DND-41 (cell line): Measurements from ENCODE around the gene SMURF2.
"Not testable (repeated sequence)": the region's sequence is repeated elsewhere in the genome, so short reads cannot be mapped to it uniquely, and the experiment has no call there.

ENCODE experiments used
- ATAC-seq: fragments of 200-7000 bp; cut with Tn5 transposase; 3 replicates; pipeline ENCODE4 v1.9.1; 2021; ENCODE audit warnings: low read depth; ENCODE audit not compliant: insufficient read depth
- DNase-seq: peaks from one replicate; pipeline ENCODE4 v3.0.0-alpha.2; 2020
- H2AFZ ChIP-seq: 2 replicates; pipeline ENCODE4 v1.6.0; 2012; ENCODE audit warnings: low read depth, low read length
- H3K27ac ChIP-seq: 2 replicates; pipeline ENCODE4 v1.5.1; 2012; ENCODE audit warnings: low read length, inconsistent platforms
- H3K27me3 ChIP-seq: fragments of 200-600 bp; sonication (generic); 2 replicates; pipeline ENCODE4 v1.6.0; 2012; ENCODE audit warnings: low read length, mild to moderate bottlenecking, inconsistent platforms; ENCODE audit not compliant: insufficient read depth, poor library complexity
- H3K36me3 ChIP-seq: 2 replicates; pipeline ENCODE4 v1.5.1; 2012; ENCODE audit warnings: low read length, inconsistent platforms; ENCODE audit not compliant: insufficient read depth
- H3K4me1 ChIP-seq: 2 replicates; pipeline ENCODE4 v1.5.1; 2012; ENCODE audit warnings: mild to moderate bottlenecking, low read length; ENCODE audit not compliant: insufficient read depth
- H3K4me2 ChIP-seq: 2 replicates; pipeline ENCODE4 v1.6.0; 2012; ENCODE audit warnings: mild to moderate bottlenecking, moderate library complexity, low read length, inconsistent platforms; ENCODE audit not compliant: insufficient read depth
- H3K4me3 ChIP-seq, 2 experiments: fragments of 200-600 bp in 1 of 2; shearing (Covaris generic) in 1 of 2; 2 replicates each; pipeline ENCODE4 v1.5.1; 2012 to 2016; ENCODE audit warnings: inconsistent platforms in 2 of 2, low read length in 2 of 2, mild to moderate bottlenecking in 2 of 2, low read depth in 1 of 2, moderate library complexity in 1 of 2
- H3K79me2 ChIP-seq: 2 replicates; pipeline ENCODE4 v1.6.0; 2012; ENCODE audit warnings: low read length, inconsistent platforms; ENCODE audit not compliant: insufficient read depth
- H3K9ac ChIP-seq: 2 replicates; pipeline ENCODE4 v1.6.0; 2012; ENCODE audit warnings: low read depth, mild to moderate bottlenecking, inconsistent platforms, low read length, moderate library complexity
- H3K9me3 ChIP-seq: 2 replicates; pipeline ENCODE4 v1.5.1; 2012; ENCODE audit warnings: low read length, moderate library complexity, mild to moderate bottlenecking, inconsistent platforms; ENCODE audit not compliant: insufficient read depth, severe bottlenecking
- H4K20me1 ChIP-seq: 2 replicates; pipeline ENCODE4 v1.6.0; 2012; ENCODE audit warnings: low read length; ENCODE audit not compliant: insufficient read depth
- EZH2 ChIP-seq: IDR thresholded peaks from 3 replicates; pipeline ENCODE4 v1.6.1; 2012; ENCODE audit warnings: borderline replicate concordance, low read depth, mild to moderate bottlenecking, moderate library complexity, low read length, inconsistent platforms; ENCODE audit not compliant: severe bottlenecking
- TF ChIP-seq, protein P1 (sequence below): IDR thresholded peaks from 2 replicates; pipeline ENCODE4 v1.5.1; 2012; ENCODE audit warnings: borderline replicate concordance, low read length, moderate library complexity, mild to moderate bottlenecking; ENCODE audit not compliant: poor library complexity, severe bottlenecking; ENCODE audit errors: extremely low read depth

The SMURF2 gene

GRCh38 chr17:64607862-64608565 is 54.1 kb downstream of the SMURF2 start:
- no peak overlapping the region for H2AFZ ChIP-seq
- ATAC-seq: no peak
- 0 out of 2 replicates have a peak, but pooled peaks cover 3% of the 10 kb centered on the region for H3K4me1 ChIP-seq
- no peak for DNase-seq
- H3K4me3 ChIP-seq: no peak overlapping the region
- peaks cover 81% of the 10 kb centered on the region for H3K79me2 ChIP-seq
- H3K9ac ChIP-seq: no peak overlapping the region
- no peaks in the 10 kb centered on the region for H3K36me3 ChIP-seq
- H3K27ac ChIP-seq: no peak overlapping the region
- peaks cover 11% of the 10 kb centered on the region; the same call in 1 of the 2 replicates for H4K20me1 ChIP-seq
- H3K9me3 ChIP-seq: no peaks in the 10 kb centered on the region
- TF ChIP-seq, protein P1, sequence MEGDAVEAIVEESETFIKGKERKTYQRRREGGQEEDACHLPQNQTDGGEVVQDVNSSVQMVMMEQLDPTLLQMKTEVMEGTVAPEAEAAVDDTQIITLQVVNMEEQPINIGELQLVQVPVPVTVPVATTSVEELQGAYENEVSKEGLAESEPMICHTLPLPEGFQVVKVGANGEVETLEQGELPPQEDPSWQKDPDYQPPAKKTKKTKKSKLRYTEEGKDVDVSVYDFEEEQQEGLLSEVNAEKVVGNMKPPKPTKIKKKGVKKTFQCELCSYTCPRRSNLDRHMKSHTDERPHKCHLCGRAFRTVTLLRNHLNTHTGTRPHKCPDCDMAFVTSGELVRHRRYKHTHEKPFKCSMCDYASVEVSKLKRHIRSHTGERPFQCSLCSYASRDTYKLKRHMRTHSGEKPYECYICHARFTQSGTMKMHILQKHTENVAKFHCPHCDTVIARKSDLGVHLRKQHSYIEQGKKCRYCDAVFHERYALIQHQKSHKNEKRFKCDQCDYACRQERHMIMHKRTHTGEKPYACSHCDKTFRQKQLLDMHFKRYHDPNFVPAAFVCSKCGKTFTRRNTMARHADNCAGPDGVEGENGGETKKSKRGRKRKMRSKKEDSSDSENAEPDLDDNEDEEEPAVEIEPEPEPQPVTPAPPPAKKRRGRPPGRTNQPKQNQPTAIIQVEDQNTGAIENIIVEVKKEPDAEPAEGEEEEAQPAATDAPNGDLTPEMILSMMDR: no peak
- no peak for TF ChIP-seq EZH2
- H3K4me2 ChIP-seq: no peak overlapping the region
- H3K27me3 ChIP-seq: no peaks in the 10 kb centered on the region

DNA sequence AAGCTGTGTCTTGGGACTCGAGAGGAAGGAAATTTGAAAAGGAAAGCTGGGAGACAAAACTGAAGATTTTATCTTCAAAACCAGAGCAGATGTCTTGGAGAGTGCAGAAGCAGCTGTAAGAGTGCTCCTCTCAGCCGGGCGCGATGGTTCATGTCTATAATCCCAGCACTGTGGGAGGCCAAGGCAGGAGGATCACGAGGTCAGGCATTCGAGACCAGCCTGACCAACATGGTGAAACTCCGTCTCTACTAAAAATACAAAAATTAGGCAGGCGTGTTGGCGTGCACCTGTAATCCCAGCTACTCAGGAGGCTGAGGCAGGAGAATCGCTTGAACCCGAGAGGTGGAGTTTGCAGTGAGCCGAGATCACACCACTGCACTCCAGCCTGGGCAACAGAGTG is 57.6 kb downstream of the SMURF2 start:
- DNase-seq, H3K9me3 ChIP-seq, H3K27me3 ChIP-seq, ATAC-seq, H3K36me3 ChIP-seq, H3K4me2 ChIP-seq, H3K27ac ChIP-seq, H3K9ac ChIP-seq, H2AFZ ChIP-seq, H3K4me3 ChIP-seq: not testable (repeated sequence)
- Histone ChIP-seq H3K4me1 (peaks cover 10% of the 10 kb centered on the region), H4K20me1 (peaks cover 20% of the 10 kb centered on the region), H3K79me2 (peaks cover 84% of the 10 kb centered on the region)

DNA sequence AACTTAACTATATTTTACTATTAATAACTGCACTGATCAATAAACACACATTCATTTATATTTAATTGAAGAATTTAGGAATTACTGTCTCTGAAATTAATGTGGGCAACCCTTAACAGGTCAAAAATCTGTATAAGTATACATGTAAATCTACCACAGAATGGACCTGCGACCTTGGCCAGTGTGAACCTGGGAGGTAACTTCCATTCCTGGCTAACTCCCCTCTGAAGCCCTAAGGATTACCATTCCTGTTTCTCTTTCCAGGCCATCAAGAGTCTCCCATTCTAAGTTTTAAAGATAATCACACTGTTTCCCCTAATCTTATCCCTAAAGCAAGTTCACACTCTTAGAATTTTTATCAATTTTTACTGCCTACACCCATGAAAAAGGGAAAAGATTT is 58.1 kb downstream of the SMURF2 start:
- peaks cover 83% of the 10 kb centered on the region for H3K79me2 ChIP-seq
- peaks cover 16% of the 10 kb centered on the region for H3K4me1 ChIP-seq
- H4K20me1 ChIP-seq: peaks cover 23% of the 10 kb centered on the region
- DNase-seq (no peak), ATAC-seq (no peak)
- no peak overlapping the region for H3K4me3 ChIP-seq
- no peak overlapping the region for H3K27ac ChIP-seq
- no peak overlapping the region for H3K9ac ChIP-seq
- TF ChIP-seq EZH2: no peak
- TF ChIP-seq, protein P1: no peak
- H3K4me2 ChIP-seq: no peak overlapping the region
- H3K27me3 ChIP-seq: no peaks in the 10 kb centered on the region
- H3K36me3 ChIP-seq: no peaks in the 10 kb centered on the region
- no peak overlapping the region for H2AFZ ChIP-seq
- no peaks in the 10 kb centered on the region for H3K9me3 ChIP-seq

DNA sequence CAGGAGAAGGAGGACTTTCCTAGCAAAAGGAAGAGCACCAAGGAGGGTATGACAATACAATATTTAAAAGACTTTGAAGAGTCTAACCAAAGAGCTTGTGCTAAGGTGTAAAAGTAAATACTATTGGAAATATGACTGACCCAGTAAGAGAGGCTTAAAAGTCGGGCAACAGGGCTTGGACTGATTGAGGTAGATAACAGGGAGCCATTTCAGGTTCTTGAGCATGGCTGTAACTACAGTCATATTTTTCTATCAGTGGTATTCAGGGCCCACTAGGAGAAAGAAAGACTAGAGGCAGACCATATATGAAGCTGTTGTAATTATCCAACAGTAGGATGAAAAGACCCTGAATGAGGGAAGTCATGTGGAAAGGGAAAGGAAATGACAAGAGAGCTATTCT is 62.3 kb downstream of the SMURF2 start:
- no peak for ATAC-seq
- no peak overlapping the region for H3K27ac ChIP-seq
- H3K79me2 ChIP-seq: peaks cover 59% of the 10 kb centered on the region

More for the DNA sequence above, 62.3 kb downstream of the SMURF2 start:
- no peaks in the 10 kb centered on the region for H3K27me3 ChIP-seq
- peaks cover 15% of the 10 kb centered on the region for H3K4me1 ChIP-seq
- TF ChIP-seq, protein P1: no peak
- no peak for TF ChIP-seq EZH2
- no peak for DNase-seq
- peaks cover 16% of the 10 kb centered on the region for H4K20me1 ChIP-seq
- H3K4me2 ChIP-seq: no peak overlapping the region
- peaks cover 18% of the 10 kb centered on the region; the same call in 1 of the 2 replicates for H3K36me3 ChIP-seq
- no peak overlapping the region for H2AFZ ChIP-seq
- no peak overlapping the region for H3K4me3 ChIP-seq
- H3K9me3 ChIP-seq: no peaks in the 10 kb centered on the region
- no peak overlapping the region for H3K9ac ChIP-seq
